ENCODE results near the gene SPIB.

DNA sequence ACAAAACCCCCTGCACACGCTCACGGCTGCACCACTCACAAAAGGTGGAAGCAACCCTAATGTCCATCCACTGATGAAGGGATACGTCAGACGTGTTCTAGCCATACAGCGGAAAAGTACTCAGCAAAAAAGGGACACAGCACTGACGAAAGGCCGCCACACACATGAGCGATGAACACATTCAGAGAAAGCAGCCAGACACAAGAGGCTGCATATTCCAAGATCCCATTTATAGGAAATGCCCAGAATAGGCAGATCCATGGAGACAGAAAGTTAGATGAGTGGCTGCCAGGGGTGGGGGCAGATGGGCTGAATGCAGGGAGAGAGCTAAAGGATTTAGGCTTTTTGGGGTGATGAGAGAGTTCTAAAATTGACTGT, 30.9 kb upstream of the SPIB start:
- TF ChIP-seq CTCF (IDR thresholded peaks at IDR 0.05; ENCODE audit: low read depth, low read length, poor library complexity, severe bottlenecking) (no peak), EZH2phosphoT487 (IDR thresholded peaks at IDR 0.05; ENCODE audit: borderline replicate concordance, low read length) (no peak)
